Memory B cell (primary cell): ENCODE measurements around the gene PLCL2.

Experiments used
- ATAC-seq: fragments of 150-1000 bp; cut with Tn5 transposase; 2 replicates; pipeline ENCODE4 v1.10.0; 2021; ENCODE audit warnings: low read depth, mild to moderate bottlenecking, moderate library complexity
- DNase-seq, 2 donors: peaks; one replicate each; pipeline ENCODE4 v3.0.0; 2022; ENCODE audit warnings: low spot score in 2 of 2
- H3K27ac Mint-ChIP-seq: one replicate; pipeline ENCODE4 v1.8.0; 2022; ENCODE audit warnings: mild to moderate bottlenecking, moderate library complexity, mixed read lengths
- H3K27me3 Mint-ChIP-seq: one replicate; pipeline ENCODE4 v1.8.0; 2022; ENCODE audit warnings: mixed read lengths
- H3K36me3 Mint-ChIP-seq: one replicate; pipeline ENCODE4 v1.8.0; 2022; ENCODE audit warnings: mild to moderate bottlenecking, mixed read lengths
- H3K4me1 Mint-ChIP-seq: one replicate; pipeline ENCODE4 v1.8.0; 2022; ENCODE audit warnings: mixed read lengths
- H3K4me3 Mint-ChIP-seq: one replicate; pipeline ENCODE4 v1.8.0; 2022; ENCODE audit warnings: mild to moderate bottlenecking, moderate library complexity, mixed read lengths
- H3K9me3 Mint-ChIP-seq: one replicate; pipeline ENCODE4 v1.8.0; 2022; ENCODE audit warnings: mixed read lengths

The PLCL2 gene

GRCh38 chr3:17133632-17134545, 249.1 kb downstream of the PLCL2 start:
- no peaks in the 10 kb centered on the region for H3K36me3 Mint-ChIP-seq
- DNase-seq (no peak), ATAC-seq (no peak)
- H3K4me3 Mint-ChIP-seq = no peak overlapping the region
- H3K27me3 Mint-ChIP-seq = peaks cover 2% of the 10 kb centered on the region
- no peaks in the 10 kb centered on the region for H3K4me1 Mint-ChIP-seq
- no peak overlapping the region for H3K27ac Mint-ChIP-seq
- no peaks in the 10 kb centered on the region for H3K9me3 Mint-ChIP-seq

- Mint-ChIP-seq H3K27me3 (peaks cover 3% of the 10 kb centered on the region), H3K4me1 (peaks cover 3% of the 10 kb centered on the region), H3K9me3 (no peaks in the 10 kb centered on the region), H3K27ac (no peak overlapping the region), H3K36me3 (no peaks in the 10 kb centered on the region), H3K4me3 (no peak overlapping the region)
- no peak for ATAC-seq
- DNase-seq = no peak
Observed at GRCh38 chr3:17135696-17136095, 250.9 kb downstream of the PLCL2 start.

GRCh38 chr3:17136136-17136721, 251.5 kb downstream of the PLCL2 start:
- ATAC-seq = no peak
- H3K36me3 Mint-ChIP-seq = no peaks in the 10 kb centered on the region

GRCh38 chr3:17137321-17137826, 252.6 kb downstream of the PLCL2 start:
- Mint-ChIP-seq H3K9me3 (no peaks in the 10 kb centered on the region), H3K27me3 (peaks cover 3% of the 10 kb centered on the region), H3K4me3 (no peak overlapping the region), H3K36me3 (no peaks in the 10 kb centered on the region), H3K4me1 (peaks cover 3% of the 10 kb centered on the region), H3K27ac (no peak overlapping the region)
- ATAC-seq = no peak
- no peak for DNase-seq

More at GRCh38 chr3:17136136-17136721, 251.5 kb downstream of the PLCL2 start:
- Mint-ChIP-seq H3K27me3 (peaks cover 3% of the 10 kb centered on the region), H3K9me3 (no peaks in the 10 kb centered on the region), H3K4me3 (no peak overlapping the region), H3K4me1 (peaks cover 3% of the 10 kb centered on the region), H3K27ac (no peak overlapping the region)
- no peak for DNase-seq

GRCh38 chr3:17138246-17139039, 253.7 kb downstream of the PLCL2 start:
- Mint-ChIP-seq H3K4me1 (peaks cover 3% of the 10 kb centered on the region), H3K9me3 (no peaks in the 10 kb centered on the region), H3K27me3 (peaks cover 3% of the 10 kb centered on the region), H3K36me3 (no peaks in the 10 kb centered on the region), H3K4me3 (no peak overlapping the region), H3K27ac (no peak overlapping the region)
- ATAC-seq (no peak), DNase-seq (no peak)
